ENCODE measurements around the gene PRKCI.

- no peak for TF ChIP-seq GATA2 (IDR thresholded peaks at IDR 0.05; ENCODE audit: low read depth, low read length)
- no peak for TF ChIP-seq GATA3 (IDR thresholded peaks at IDR 0.05; ENCODE audit: low read depth, low read length)
These were observed 2.4 kb upstream of the PRKCI start for GRCh38 chr3:170219850-170220249.
